Activated CD4-positive, alpha-beta T cell treated with anti-CD3 and anti-CD28 coated beads for 4 hours (primary cell): ENCODE results near the gene RBBP8NL.

Source experiments
- DNase-seq, 2 donors: peaks; one replicate each; pipeline ENCODE4 v3.0.0-alpha.2; 2020

Gene RBBP8NL, protein sequence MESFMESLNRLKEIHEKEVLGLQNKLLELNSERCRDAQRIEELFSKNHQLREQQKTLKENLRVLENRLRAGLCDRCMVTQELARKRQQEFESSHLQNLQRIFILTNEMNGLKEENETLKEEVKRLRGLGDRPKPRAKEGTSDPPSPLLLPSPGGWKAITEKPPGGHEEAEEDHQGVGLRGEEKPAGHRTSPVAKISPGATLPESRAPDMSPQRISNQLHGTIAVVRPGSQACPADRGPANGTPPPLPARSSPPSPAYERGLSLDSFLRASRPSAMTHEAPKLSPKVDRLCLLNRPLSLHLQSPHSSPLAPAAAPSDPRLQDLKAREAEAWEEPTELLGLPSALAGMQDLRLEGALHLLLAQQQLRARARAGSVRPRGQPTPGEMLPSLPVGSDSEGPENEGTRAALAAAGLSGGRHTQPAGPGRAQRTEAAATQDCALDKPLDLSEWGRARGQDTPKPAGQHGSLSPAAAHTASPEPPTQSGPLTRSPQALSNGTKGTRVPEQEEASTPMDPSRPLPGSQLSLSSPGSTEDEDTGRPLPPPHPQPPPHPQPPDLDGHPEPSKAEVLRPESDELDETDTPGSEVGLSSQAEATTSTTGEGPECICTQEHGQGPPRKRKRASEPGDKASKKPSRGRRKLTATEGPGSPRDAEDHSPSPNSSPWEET

DNA sequence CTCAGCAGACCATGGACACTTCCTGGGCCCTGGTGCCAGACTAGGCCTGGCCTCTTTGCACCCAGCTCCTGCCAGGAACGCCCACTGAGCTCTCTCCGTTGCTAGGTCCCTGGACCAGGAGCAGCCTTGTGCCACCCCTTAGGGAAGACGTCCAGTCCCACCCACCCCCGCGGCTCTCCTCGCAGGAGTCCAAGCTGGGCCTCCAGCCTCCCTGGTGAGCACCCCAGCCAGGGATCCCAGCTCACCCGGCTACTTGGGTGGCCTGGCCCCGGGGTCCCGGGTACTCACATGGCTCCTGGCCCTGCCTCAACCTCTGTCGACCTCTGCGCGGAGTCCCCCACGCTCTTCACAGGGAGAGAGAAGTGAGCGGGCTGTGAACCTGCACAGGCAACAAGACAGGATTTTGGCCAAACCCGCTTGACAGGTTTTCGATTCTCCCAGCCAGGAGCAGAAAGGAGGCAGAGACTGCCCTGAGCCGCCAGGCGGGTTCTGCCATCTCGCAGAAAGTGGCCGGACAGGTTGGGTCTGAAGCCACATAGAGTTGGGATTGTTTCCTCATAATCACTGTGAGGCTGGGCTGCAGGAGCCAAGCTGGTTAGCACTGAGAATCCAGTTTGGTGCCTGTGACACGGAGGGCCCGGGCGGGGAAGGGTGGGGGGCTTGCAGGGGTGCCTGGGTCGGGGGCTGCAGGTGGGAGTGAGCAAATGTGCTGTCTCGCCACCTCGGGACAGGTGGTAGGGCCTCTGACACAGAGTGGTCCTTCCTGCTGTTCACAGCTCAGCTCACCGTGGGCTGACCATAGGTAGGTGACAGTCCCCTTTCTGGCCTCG lies at the start of gene RBBP8NL:
Gene RBBP8NL, minus strand, starts transcription at position 368 of the 830 bp plus-strand sequence. CDS start 7,892 bp downstream, outside the sequence.
- no peak for DNase-seq

DNA sequence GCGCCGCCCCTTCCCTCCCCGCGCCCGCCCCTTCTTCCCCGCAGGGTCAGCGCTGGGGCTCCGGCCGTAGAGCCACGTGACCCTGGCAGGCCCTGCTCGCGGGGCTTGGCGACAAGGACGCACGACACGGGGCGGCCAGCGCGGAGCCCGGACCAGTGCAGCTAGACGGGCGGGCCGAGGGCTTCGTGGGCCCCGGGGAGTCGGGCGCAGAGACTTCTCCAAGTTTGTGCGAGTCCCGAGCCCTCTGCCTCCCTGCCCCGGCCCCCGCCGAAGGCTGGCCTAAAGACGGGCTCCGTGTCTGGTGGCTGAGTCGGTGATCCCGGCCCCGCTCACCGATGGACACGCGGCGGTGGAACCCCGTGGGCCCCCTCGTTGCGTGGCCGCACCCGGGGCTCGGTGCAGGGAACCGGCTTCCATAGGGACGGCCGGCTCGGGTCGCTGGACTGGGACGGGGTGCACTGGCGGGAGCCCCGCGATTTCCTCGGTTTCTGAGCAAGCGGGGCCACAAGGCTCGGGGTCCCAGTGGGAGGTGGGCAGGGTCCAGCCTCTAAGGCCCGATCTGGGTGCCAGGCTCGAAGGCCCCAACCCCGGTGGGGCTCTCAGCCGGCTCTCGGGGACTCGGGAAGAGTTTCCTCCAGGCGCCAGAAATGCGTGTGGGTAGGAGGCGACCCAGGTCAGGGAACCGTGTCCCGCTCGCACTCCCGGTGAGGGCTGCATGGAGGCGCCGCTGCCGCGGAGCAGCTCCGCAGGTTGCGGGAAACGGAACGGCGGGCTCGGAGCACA lies 48.9 kb upstream of the RBBP8NL start:
- no peak for DNase-seq

DNA sequence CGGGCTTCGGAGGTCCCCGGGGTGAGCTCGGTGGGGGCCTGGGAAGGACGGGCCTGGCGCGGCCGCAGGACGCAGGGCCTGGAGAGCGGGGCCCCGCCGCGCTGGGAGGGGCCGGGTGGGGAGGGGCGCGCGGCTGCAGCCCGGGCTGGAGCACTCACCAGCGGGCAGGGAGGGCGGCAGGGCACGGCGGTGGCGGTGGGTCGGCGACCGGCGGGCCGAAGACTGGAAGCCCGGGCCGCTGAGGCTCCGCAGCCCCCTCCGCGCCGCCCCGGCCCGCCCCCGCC lies 48.4 kb upstream of the RBBP8NL start, which contains the start of gene GATA5:
Gene GATA5, minus strand, starts transcription at position 224 of the 284 bp plus-strand sequence. CDS start 474 bp downstream, outside the sequence.
- DNase-seq = no peak

DNA sequence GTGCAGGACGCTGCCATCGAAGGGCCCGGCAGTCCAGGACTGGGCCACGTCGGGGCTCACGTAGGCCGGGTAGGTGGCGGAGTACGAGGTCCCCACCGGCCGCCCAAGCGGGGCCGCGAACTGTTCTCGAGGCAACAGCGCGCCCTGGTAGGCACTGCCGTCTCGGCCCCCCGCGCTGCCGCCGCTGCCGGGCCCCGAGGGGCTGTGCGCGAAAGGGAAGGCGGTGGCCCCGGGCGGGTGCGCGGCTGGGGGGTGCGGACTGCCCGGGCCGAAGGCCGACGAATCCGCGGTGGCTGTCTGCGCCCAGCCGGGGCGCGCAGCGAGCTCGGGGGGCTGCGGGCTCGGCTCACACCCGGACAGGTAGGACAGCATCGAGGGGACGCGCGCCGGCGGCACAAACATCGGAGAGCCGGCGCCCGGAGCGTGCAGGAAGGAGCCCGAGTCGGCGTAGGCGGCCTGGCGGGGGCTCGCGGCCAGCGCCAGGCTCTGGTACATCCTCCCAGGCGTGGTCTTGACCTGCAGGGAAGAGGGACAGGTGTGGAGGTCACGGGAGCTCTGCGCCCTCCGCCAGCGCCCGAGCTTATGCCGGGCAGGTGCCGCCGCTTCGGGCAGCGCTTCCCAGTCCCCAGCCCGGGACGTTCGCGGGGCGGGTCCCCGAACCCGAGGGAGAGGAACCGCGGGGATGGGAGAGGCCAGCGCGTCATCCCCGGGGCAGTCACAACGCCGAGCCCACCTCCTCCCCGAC lies 47.9 kb upstream of the RBBP8NL start:
- DNase-seq = no peak

DNA sequence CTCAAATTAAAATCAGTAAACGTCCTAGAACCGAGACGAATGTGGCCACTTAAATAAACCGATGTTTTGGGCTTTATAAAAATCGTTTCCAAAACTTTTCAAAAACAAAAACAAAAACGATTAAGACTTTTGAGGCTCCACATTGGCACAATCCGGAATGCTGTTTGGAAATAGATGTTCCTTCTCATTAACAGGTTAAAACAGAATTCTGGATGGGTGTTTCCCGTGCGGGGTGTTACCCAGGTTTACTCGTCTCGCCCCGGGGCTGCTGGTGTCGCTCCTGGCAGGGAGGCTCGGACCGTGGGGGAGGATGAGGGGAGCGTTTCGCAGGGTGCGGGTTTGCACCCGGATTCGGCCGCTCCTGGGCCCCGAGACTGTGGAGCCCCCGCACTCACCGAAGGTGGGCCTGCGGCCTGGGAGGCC lies 47.3 kb upstream of the RBBP8NL start:
- DNase-seq = no peak

DNA sequence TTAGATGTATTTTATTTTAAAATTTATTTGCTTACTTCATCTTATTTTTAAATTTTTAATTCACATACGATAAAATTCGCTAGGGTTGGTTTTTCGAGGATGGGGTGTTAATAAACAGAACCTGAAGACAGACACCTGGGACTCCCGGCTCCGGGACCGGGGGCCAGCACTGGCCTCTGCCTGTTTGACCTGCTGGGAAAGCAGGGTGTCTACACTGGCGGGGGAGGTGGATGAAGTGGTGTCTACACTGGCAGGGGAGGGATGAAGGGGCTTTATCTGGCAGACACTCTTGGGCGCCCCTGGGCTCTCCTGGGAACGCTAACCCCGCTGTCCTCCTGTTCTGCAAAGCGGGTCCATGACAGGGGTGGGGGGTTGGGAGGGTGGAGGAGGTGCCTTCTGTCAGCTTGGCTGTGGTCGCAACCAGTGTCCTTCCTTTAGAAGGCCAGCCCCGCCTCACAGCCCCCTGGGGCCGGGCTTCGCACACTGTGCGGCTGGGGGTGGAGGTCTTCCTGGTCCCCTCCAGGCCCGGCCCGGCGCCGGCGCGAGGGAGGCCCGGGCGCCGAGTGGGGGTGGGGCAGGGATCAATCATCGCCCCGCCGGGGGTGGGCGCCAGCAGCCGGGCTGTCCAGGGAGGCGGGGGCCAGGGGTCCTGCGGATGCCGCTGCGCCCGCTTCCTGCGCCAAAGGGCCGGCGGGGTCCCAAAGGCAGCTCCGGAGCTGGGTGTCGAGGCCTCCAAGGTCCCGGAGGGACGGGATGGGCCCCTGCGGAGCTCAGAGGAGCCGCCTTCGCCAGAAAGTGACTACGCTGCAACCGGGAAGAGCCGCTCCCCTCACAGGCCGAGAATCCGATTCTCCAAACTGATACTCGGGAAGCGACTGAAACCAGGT lies 46.6 kb upstream of the RBBP8NL start:
- no peak for DNase-seq

DNA sequence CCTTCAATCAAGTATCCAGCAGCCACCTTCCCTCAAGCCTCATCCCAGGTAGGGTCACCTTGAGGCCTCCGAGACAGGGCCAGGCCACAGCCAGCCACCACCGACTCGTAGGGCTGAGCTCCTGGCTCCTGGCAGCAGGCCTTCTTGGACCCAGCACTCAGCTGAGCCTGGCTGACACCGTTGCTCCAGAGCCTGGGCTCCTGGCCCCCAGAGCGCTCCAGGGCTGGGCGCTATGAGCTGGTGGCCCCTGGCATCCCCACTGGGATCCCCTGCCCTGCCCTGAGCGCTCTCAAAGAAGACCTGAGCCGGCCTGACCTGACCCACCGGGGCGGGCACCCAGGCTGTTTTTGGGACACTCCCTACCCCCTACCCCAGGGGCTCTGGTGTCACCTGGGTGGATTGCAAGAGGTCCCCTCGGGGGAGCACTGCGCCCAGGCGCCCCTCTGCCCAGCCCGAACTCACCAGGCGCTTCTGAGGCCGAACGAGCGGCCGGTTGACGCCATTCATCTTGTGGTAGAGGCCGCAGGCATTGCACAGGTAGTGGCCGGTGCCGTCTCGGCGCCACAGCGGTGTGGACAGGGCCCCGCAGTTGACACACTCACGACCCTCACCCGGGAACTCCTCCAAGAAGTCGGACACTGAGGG lies 45.7 kb upstream of the RBBP8NL start:
- DNase-seq = no peak

DNA sequence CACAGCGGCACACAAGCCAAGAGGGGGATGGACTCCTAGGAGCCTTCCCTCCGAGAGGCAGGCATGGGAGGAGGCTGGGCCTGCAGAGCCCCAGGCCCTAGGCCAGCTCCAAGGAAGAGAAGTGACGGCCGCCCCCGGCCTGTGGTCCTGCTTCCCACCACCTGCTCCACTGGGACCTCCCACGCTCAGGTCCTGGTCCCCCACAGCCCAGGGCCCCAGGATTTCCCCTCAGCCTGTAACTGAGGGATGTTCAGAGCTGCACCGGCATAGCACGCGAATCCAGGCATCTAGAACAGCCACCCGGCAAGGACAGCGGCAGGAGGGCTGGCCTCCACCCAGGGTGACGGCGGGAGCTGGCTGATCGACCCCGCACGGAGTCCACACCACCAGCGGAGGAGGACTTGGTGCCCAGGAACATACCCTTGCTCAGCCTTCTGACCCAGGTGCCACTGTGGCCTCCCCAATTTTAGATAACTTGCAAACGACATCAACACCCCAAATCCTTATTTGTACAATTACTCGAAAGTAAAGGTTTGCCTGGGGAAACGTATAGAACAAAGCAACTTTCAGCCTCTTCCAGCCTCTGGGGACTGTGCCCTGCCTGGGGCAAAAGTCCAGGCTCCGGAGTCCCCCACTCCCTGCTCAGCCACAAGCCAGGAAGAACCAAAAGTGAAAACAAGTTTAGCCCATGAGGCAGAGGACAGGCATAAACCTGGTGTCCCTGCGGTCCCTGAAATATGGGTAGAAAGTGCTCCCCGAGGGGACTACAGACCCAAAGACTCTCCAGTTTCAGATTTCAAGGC lies 45.0 kb upstream of the RBBP8NL start:
- no peak for DNase-seq

DNA sequence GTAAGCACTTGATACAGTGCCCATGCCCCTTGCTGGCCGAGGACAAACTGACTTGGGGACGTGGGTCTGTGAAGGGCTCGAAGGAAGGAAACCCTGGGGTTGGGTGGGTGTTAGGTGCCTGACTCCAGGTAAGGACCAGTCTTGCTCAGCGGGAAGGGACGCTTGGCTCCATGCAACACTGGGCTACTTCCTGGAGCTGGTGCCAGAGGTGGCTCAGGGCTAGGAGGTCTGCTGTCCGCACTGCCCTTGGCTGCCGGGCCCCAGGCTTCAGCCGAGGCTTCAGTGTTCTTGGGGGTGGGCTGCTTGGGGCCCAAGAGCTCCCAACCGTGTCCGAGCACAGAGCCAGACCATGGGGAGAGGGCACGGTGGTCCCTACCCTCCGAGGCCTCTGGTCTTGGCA lies 43.1 kb upstream of the RBBP8NL start:
- no peak for DNase-seq

DNA sequence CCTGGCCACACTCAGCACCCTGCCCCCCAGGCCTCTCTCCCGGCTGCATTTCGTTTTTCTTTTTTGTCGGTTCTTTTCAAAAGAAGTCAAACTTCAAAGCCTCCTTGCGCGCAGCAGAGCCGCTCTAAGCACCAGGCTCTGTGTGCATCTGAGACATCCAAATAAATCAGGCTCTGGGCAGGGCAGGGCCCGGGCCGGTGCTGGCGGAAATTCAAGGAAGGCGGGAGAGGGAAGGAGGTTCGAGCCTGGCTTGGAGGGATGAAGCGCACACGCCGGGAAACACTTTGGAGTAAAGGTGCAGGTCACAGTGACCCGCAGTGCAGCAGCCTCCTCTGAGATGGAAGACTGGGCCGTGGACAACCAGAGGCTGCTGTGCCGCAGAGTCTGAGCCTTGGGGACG lies 42.7 kb upstream of the RBBP8NL start:
- DNase-seq = no peak

DNA sequence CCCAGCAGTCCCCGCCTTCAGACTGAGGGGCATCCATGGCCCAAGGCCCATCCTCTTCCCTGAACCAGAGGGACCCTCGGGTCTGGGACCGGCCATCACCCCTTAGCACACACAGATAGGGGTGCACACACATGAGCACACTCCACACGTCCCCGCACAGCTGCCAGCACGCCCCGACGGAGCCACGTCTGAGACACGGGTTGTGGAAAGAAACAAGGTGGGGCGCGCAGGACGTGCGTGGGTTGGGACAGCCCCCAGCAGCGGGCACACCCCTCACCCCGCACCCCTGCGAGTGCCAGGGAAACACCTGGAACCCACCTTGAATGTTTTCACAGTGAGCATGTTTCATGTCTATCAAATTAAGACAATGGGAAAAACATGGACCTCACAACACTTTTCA lies 42.0 kb upstream of the RBBP8NL start:
- no peak for DNase-seq

DNA sequence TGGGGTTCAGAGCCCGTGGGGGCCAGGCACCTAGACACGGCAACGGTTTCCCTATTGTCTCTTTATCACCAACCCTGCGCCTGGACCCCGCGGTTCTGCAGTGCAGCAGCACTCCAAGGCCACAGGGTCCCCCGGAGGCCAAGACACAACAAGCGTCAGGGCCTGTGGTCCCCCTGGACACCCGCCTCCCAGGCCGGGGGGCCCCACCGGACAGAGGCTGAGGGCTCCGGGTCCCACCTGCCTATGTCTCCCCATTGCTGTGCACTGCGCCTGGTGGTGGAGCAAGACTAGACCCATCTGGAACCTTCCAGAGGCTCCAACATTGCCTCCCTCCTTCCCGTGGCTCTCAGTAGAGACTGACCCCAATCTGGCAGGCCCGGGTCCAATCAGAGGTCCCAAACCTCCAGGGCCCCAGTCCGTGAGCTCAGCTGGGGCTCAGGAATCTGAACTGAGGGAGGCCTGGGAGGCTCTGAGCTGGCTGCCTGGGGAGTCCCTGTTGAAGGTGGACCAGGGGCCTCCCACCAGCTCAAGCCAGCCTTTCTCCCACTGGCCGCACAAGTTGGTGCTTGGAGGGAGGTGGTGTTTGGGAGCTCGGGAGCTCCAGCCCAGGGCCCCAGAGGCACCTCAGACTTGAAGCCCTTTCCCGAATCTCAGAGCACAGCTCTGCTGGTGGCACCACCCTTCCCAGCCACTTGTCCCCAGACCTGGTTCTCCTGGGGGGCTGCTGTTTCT lies 39.6 kb upstream of the RBBP8NL start:
- no peak for DNase-seq

DNA sequence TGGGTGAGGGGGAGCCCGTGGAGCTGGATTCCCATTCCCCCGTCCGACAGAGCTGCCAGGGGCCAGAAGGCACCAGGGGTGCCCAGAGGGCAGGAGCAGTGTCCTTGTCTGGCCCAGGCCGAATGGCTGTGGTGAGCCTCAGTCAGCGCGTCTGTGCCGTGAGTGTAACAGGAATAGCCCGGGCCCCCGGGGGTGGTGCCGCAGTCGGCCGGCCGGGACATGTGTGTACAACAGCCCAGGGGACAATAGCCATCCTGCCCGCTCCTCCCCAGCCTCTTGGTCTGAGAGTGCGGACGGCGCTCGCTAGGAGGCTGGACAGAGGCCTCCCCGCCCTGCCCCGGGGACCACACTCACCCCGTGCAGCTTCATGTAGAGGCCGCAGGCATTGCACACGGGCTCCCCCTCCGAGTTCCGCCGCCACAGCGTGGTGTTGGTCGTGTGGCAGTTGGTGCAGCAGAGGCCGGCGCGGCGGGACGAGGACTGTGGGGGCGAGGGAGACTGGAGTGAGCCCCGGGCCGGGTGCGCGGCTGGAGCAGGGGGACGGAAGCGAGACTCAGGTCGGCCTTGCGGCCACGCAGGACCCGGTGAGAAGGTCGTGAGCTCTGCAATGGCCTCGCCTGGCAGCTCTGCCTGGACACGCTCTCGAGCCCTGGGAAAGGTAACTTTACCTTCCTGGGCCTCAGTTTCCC lies 38.9 kb upstream of the RBBP8NL start:
- DNase-seq = no peak

DNA sequence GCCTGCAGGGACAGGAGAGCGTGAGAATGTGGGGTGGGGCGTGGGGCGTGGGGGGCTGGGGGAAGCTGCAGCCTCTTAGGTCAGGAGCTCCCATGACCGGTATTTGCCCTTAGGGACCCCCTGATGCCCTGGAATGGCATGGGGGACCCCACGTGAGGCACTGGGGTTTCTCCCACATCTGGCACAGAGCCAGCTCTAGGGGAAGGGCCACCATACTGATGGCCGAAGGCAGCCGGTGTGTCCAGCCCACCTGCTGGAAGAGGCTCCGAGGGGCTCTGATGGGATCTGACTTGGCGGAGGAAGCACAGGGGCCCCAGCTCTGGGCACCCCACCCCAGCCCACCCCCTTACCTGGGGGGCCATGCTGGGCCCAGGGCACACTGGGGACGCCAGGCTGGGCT lies 37.7 kb upstream of the RBBP8NL start:
- DNase-seq = no peak

DNA sequence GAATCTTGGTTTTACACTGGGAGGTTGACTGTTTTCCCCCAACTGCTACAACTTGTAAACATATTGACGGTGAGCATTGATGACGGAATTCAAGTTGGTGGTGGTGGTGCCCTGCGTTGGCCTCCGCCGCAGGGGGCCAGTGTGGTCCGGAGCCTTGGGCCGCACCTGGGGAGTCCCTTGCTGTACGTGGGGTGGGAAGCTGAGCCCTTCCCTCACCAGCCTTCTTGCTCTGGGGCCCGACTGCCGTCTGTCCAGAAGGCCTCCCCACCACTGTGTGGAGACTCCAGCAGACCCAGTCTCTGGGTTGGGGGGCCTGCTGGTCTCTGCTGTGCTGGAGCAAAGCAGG lies 37.1 kb upstream of the RBBP8NL start:
- no peak for DNase-seq

DNA sequence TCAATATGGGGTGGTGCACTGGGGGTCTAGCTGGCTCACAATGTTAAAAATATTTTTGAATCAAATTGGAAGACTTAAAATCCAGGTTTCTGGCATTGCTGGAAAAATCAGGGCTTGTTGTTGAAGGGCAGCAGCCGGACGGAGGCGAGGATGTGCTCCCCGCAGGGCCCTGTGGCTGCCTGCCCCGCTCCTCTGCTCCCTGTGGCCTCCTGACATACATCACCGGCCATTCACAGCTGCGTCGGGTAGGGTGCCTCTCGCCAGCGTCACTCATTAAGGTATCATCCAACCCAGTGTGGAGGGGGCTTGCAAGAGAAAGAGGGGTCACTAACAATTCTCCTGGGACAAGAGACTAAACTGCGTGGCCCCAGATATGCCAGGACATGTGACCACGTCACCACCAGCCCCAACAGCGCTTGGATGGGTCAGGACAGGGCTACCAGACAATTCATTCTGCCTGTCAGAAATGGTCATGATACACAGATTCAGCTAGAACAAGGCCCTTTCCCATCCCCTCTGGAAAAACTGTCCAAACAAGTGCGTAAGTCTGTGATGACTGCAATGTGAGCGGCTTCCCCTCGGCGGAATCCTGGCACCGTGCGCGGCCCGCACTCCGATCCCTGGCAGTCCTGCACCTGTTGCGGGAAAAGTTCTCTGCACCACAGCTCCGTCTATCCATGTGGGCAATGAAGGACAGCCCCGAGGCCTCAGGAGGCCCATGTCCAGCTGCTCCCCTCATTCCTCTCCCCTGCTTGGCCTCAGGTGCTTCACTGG lies 36.5 kb upstream of the RBBP8NL start:
- DNase-seq = no peak

DNA sequence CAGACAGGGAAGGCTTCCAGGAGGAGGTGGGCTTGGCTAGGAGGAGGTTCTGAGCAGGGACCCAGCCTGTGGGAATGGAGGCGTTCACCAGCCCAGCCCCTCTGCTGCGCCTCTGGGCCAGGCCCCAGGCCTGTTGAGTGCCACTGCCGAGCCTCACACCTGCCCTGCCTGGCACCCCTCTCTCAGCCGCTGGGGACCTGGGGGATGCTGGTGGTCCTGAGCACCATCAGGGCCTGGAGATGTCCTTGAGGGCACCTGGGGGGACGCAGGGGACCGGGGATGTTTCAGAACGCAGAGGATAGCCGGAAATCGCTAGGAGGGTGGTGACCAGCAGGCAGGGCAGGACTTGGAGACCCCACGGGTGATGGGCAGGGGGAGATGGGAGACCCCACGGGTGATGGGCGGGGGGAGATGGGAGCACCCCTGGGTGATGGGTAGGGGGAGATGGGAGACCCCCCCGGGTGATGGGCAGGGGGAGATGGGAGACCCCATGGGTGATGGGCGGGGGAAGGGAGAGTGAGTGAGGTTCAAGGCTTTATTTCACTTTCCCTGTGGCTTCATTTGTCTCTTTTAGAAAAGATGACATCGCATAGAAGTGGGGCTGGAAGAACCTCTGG lies 35.7 kb upstream of the RBBP8NL start:
- no peak for DNase-seq
